Activated CD8-positive, alpha-beta T cell treated with anti-CD3 and anti-CD28 coated beads for 36 hours (primary cell): ENCODE results near the gene IRX4. TPM values are rescaled to one million over a fixed set of nuclear protein-coding genes. Genes with fewer than 3 reads are reported as not detected.

Source experiments
- ATAC-seq: fragments of 200-7000 bp; cut with Tn5 transposase; one replicate; pipeline ENCODE4 v1.10.0; 2021; ENCODE audit warnings: mild to moderate bottlenecking, moderate library complexity
- CTCF ChIA-PET: fragments of 350-600 bp; sonication (Branson Sonifier 250); formaldehyde crosslinking; loops from one replicate; lab custom pipeline; 2021; ENCODE audit warnings: antibody characterized with exemption; lab: Charles Lee
- POLR2A ChIA-PET: fragments of 350-600 bp; sonication (Branson Sonifier 250); formaldehyde crosslinking; loops from one replicate; lab custom pipeline; 2021; ENCODE audit warnings: antibody characterized with exemption; lab: Charles Lee
- DNase-seq: peaks from one replicate; pipeline ENCODE4 v3.0.0-alpha.2; 2020
- H3K27ac Mint-ChIP-seq: one replicate; pipeline ENCODE4 v1.8.0; 2021; ENCODE audit warnings: mild to moderate bottlenecking, mixed read lengths
- H3K27me3 Mint-ChIP-seq: one replicate; pipeline ENCODE4 v1.8.0; 2021; ENCODE audit warnings: mixed read lengths
- H3K36me3 Mint-ChIP-seq: one replicate; pipeline ENCODE4 v1.8.0; 2021; ENCODE audit warnings: low read depth, mixed read lengths
- H3K4me1 Mint-ChIP-seq: one replicate; pipeline ENCODE4 v1.8.0; 2021; ENCODE audit warnings: low read depth, mixed read lengths
- H3K4me3 Mint-ChIP-seq: one replicate; pipeline ENCODE4 v1.8.0; 2021; ENCODE audit warnings: mild to moderate bottlenecking, moderate library complexity, mixed read lengths
- H3K9me3 Mint-ChIP-seq: one replicate; pipeline ENCODE4 v1.8.0; 2021; ENCODE audit warnings: mixed read lengths
- intact Hi-C: fragments of 100-400 bp; cut with micrococcal nuclease; formaldehyde crosslinking; loops from one replicate; pipeline ENCODE4 v1.10.0; 2022
- total RNA-seq, 2 experiments: library from RNA; stranded (reverse); gene quantifications; one replicate each; pipeline ENCODE4 v1.2.3, GENCODE V29; 2021
- TF ChIP-seq, protein P1 (sequence below): fragments of 200-600 bp; IDR thresholded peaks from one replicate; pipeline ENCODE4 v1.8.0; 2022; ENCODE audit warnings: antibody characterized with exemption, mild to moderate bottlenecking

IRX4 gene
- total RNA-seq, 2 experiments from 2014 or later: not detected

DNA sequence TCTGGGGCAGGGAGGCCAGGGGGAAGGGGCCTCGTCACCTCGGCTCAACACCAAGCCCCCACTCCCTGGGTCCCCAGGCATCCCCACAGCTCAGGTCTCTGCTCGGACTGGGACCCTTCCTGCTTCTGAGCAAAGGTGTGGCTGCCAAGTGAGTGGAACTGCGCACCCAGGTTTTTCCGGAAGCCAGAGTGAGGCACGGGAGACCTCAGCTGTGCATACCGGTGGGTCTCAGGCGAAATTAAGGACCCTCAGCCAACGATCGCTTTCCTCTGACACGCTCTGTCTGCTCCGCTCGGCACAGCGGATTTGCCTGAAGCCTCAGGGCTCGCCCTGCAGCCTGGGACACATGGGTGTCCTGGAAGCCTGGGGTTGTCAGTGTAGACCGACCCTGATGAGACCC lies 41.0 kb upstream of the IRX4 start:
- no peaks in the 10 kb centered on the region for H3K4me1 Mint-ChIP-seq
- H3K36me3 Mint-ChIP-seq: no peaks in the 10 kb centered on the region
- CTCF ChIA-PET: no interaction called here
- TF ChIP-seq, protein P1, sequence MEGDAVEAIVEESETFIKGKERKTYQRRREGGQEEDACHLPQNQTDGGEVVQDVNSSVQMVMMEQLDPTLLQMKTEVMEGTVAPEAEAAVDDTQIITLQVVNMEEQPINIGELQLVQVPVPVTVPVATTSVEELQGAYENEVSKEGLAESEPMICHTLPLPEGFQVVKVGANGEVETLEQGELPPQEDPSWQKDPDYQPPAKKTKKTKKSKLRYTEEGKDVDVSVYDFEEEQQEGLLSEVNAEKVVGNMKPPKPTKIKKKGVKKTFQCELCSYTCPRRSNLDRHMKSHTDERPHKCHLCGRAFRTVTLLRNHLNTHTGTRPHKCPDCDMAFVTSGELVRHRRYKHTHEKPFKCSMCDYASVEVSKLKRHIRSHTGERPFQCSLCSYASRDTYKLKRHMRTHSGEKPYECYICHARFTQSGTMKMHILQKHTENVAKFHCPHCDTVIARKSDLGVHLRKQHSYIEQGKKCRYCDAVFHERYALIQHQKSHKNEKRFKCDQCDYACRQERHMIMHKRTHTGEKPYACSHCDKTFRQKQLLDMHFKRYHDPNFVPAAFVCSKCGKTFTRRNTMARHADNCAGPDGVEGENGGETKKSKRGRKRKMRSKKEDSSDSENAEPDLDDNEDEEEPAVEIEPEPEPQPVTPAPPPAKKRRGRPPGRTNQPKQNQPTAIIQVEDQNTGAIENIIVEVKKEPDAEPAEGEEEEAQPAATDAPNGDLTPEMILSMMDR: no peak
- H3K4me3 Mint-ChIP-seq: no peak overlapping the region
- ATAC-seq: no peak
- no peak overlapping the region for H3K27ac Mint-ChIP-seq
- intact Hi-C loops: no loop called here
- no peaks in the 10 kb centered on the region for H3K9me3 Mint-ChIP-seq
- peaks cover 5% of the 10 kb centered on the region for H3K27me3 Mint-ChIP-seq
- POLR2A ChIA-PET: no interaction called here
- DNase-seq: no peak

- ATAC-seq: no peak
- ChIA-PET POLR2A (no interaction called here), CTCF (no interaction called here)
- intact Hi-C loops: no loop called here
- TF ChIP-seq, protein P1: no peak
- H3K9me3 Mint-ChIP-seq: no peaks in the 10 kb centered on the region
- H3K4me3 Mint-ChIP-seq: no peak overlapping the region
- no peak overlapping the region for H3K27ac Mint-ChIP-seq
- no peaks in the 10 kb centered on the region for H3K4me1 Mint-ChIP-seq
- peaks cover 5% of the 10 kb centered on the region for H3K27me3 Mint-ChIP-seq
- no peaks in the 10 kb centered on the region for H3K36me3 Mint-ChIP-seq
- DNase-seq: no peak
Measured at GRCh38 chr5:1923341-1923740, 40.6 kb upstream of the IRX4 start.

- no peaks in the 10 kb centered on the region for H3K4me1 Mint-ChIP-seq
- no peak overlapping the region for H3K27ac Mint-ChIP-seq
- ATAC-seq: no peak
- POLR2A ChIA-PET: no interaction called here
- CTCF ChIA-PET: no interaction called here
- peaks cover 1% of the 10 kb centered on the region for H3K27me3 Mint-ChIP-seq
- no peak for DNase-seq
- intact Hi-C loops: no loop called here
- H3K4me3 Mint-ChIP-seq: no peak overlapping the region
- H3K9me3 Mint-ChIP-seq: no peaks in the 10 kb centered on the region
- TF ChIP-seq, protein P1: no peak
- H3K36me3 Mint-ChIP-seq: no peaks in the 10 kb centered on the region
Measured at GRCh38 chr5:1921711-1922110, 39.0 kb upstream of the IRX4 start.

DNA sequence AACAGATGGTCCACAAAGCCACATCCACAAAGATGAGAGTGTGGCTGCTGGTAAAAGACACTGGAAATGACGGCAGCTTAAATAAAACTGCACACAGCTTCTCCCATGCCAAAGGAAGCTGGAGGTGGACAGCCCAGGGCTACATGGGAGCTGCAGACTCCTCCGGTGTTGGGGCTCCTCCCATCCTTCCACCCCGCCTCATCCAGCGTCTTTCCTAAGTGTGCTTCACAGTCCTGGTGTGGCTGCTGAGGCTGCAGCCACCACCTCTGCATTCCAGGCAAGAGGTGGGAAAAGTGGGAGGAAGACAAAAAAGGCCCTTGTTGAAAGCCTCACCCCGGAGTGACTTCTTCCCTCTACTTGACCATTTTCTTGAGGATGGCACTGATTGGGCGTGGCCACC lies 37.0 kb upstream of the IRX4 start:
- ChIA-PET POLR2A (no interaction called here), CTCF (no interaction called here)
- ATAC-seq: no peak
- TF ChIP-seq, protein P1: no peak
- Mint-ChIP-seq H3K27me3 (peaks cover 1% of the 10 kb centered on the region), H3K27ac (no peak overlapping the region), H3K36me3 (no peaks in the 10 kb centered on the region), H3K9me3 (no peaks in the 10 kb centered on the region), H3K4me1 (no peaks in the 10 kb centered on the region), H3K4me3 (no peak overlapping the region)
- intact Hi-C loops: no loop called here
- no peak for DNase-seq

DNA sequence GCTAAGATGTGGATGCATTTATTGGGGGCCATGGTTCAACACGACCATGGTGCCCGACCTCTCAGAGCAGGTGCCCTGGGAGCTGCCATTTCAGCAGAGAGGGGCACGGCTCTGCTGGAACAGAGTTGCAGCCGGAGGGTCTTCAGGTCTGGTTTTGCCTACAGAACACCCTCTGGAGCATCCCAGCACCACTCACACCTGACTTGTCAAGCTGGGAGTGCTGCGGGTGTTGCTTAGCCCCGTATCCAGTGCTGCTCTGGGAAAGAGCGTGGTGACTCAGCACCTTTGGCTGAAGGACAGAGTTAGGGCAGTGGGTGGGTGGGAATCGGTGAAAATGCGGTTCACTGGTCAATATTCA lies 36.5 kb upstream of the IRX4 start:
- H3K36me3 Mint-ChIP-seq: no peaks in the 10 kb centered on the region
- CTCF ChIA-PET: no interaction called here

More for the DNA sequence above, 36.5 kb upstream of the IRX4 start:
- Mint-ChIP-seq H3K27me3 (peaks cover 1% of the 10 kb centered on the region), H3K27ac (no peak overlapping the region), H3K9me3 (no peaks in the 10 kb centered on the region), H3K4me1 (no peaks in the 10 kb centered on the region), H3K4me3 (no peak overlapping the region)
- TF ChIP-seq, protein P1: no peak
- intact Hi-C loops: no loop called here
- DNase-seq: no peak
- POLR2A ChIA-PET: no interaction called here
- no peak for ATAC-seq
